ENCODE measurements around the gene RHBDD3.
A peak's percentile ranks its signal among the peaks of the same experiment; 100 is the strongest.

RHBDD3 gene

GRCh38 chr22:29267858-29268510, at the start of gene RHBDD3, which contains the start of gene EWSR1:
Gene RHBDD3 (minus strand): TSS chr22:29267981. CDS start chr22:29265626, 2,355 bp downstream.
Gene EWSR1 (plus strand): TSS chr22:29268268. CDS start chr22:29268337, 69 bp downstream.
- DNase-seq, result peak; percentile 94

GRCh38 chr22:29316141-29316828, 48.5 kb upstream of the RHBDD3 start:
- no peak for DNase-seq

- DNase-seq, result no peak
Measured at GRCh38 chr22:29315286-29316140, 47.7 kb upstream of the RHBDD3 start, which contains the start of gene RASL10A. Gene RASL10A (minus strand): TSS chr22:29315697. CDS start chr22:29315246, 451 bp downstream.

GRCh38 chr22:29314537-29315285, 46.9 kb upstream of the RHBDD3 start:
- no peak for DNase-seq

- DNase-seq, result no peak
Measured at GRCh38 chr22:29313576-29314466, 46.0 kb upstream of the RHBDD3 start.

- DNase-seq, result peak; percentile 8
Measured at GRCh38 chr22:29313126-29313575, 45.4 kb upstream of the RHBDD3 start.

- no peak for DNase-seq
Measured at GRCh38 chr22:29312218-29313125, 44.7 kb upstream of the RHBDD3 start.

- DNase-seq, result no peak
Measured at GRCh38 chr22:29311464-29312217, 43.9 kb upstream of the RHBDD3 start.

GRCh38 chr22:29310863-29311339, 43.1 kb upstream of the RHBDD3 start:
- peak; percentile 88 for DNase-seq

GRCh38 chr22:29310065-29310862, 42.5 kb upstream of the RHBDD3 start:
- no peak for DNase-seq

- DNase-seq, result no peak
Measured at GRCh38 chr22:29309332-29310064, 41.7 kb upstream of the RHBDD3 start.

GRCh38 chr22:29308791-29309262, 41.0 kb upstream of the RHBDD3 start:
- DNase-seq, result no peak

GRCh38 chr22:29308148-29308790, 40.5 kb upstream of the RHBDD3 start:
- DNase-seq, result no peak

GRCh38 chr22:29307596-29308147, 39.9 kb upstream of the RHBDD3 start:
- no peak for DNase-seq

GRCh38 chr22:29306835-29307595, 39.2 kb upstream of the RHBDD3 start:
- no peak for DNase-seq
